Keratinocyte (primary cell): ENCODE measurements around the gene RMC1. TPM values are rescaled to one million over a fixed set of nuclear protein-coding genes. Genes with fewer than 3 reads are reported as not detected.

Source experiments
- DNase-seq: peaks from one replicate; pipeline ENCODE4 v3.0.0-alpha.2; 2011; ENCODE audit warnings: low read depth, missing footprints, low spot score
- FAIRE-seq: peaks from 2 replicates; lab custom pipeline; 2011; peaks lifted over from hg19 to GRCh38; lab: Jason Lieb, UNC
- H2AFZ ChIP-seq: 2 replicates; pipeline ENCODE4 v1.6.0; 2012; ENCODE audit warnings: low read length, control low read depth, inconsistent platforms; ENCODE audit not compliant: control insufficient read depth
- H3K27ac ChIP-seq: 2 replicates; pipeline ENCODE4 v1.5.1; 2011; ENCODE audit warnings: low read length; ENCODE audit not compliant: control insufficient read depth, insufficient read depth
- H3K27me3 ChIP-seq: 3 replicates; pipeline ENCODE4 v1.6.0; 2011; ENCODE audit warnings: low read length; ENCODE audit not compliant: control insufficient read depth, insufficient read depth; ENCODE audit errors: extremely low read depth
- H3K36me3 ChIP-seq, 2 experiments: 2 replicates in 1 of 2; 3 replicates in 1 of 2; pipeline ENCODE4 v1.5.1; 2011; ENCODE audit warnings: low read length in 2 of 2, mild to moderate bottlenecking in 1 of 2; ENCODE audit not compliant: control insufficient read depth in 2 of 2, insufficient read depth in 2 of 2; ENCODE audit errors: extremely low read depth in 1 of 2
- H3K4me1 ChIP-seq: 3 replicates; pipeline ENCODE4 v1.5.1; 2011; ENCODE audit warnings: low read length; ENCODE audit not compliant: control insufficient read depth, insufficient read depth; ENCODE audit errors: extremely low read depth
- H3K4me2 ChIP-seq: 3 replicates; pipeline ENCODE4 v1.6.0; 2011; ENCODE audit warnings: low read depth, low read length; ENCODE audit not compliant: control insufficient read depth, insufficient read depth; ENCODE audit errors: extremely low read depth
- H3K4me3 ChIP-seq, 3 experiments: fragments of 200-600 bp in 1 of 3; sonication (generic) in 1 of 3; 2 replicates in 2 of 3; 3 replicates in 1 of 3; pipeline ENCODE4 v1.5.1; 2011 to 2016; ENCODE audit warnings: low read length in 3 of 3, mild to moderate bottlenecking in 3 of 3, control low read depth in 2 of 3, inconsistent platforms in 1 of 3, low read depth in 1 of 3, mixed read lengths in 1 of 3, mixed run types in 1 of 3, moderate library complexity in 1 of 3; ENCODE audit not compliant: control insufficient read depth in 2 of 3, insufficient read depth in 2 of 3; ENCODE audit errors: extremely low read depth in 1 of 3
- H3K79me2 ChIP-seq: 2 replicates; pipeline ENCODE4 v1.6.0; 2012; ENCODE audit warnings: low read length; ENCODE audit not compliant: control insufficient read depth, insufficient read depth
- H3K9ac ChIP-seq: 3 replicates; pipeline ENCODE4 v1.6.0; 2011; ENCODE audit warnings: low read length; ENCODE audit not compliant: control insufficient read depth, insufficient read depth; ENCODE audit errors: extremely low read depth
- H3K9me1 ChIP-seq: 3 replicates; pipeline ENCODE4 v1.6.0; 2011; ENCODE audit warnings: low read length; ENCODE audit not compliant: control insufficient read depth, insufficient read depth; ENCODE audit errors: extremely low read depth
- H3K9me3 ChIP-seq: 2 replicates; pipeline ENCODE4 v1.5.1; 2012; ENCODE audit warnings: low read depth, low read length; ENCODE audit not compliant: control insufficient read depth
- H4K20me1 ChIP-seq: 3 replicates; pipeline ENCODE4 v1.6.0; 2011; ENCODE audit warnings: low read length; ENCODE audit not compliant: control insufficient read depth, insufficient read depth; ENCODE audit errors: extremely low read depth
- CTCF ChIP-seq, 3 experiments: IDR thresholded peaks in 1 of 3; conservative IDR thresholded peaks in 1 of 3; optimal IDR thresholded peaks in 1 of 3; 2 replicates in 2 of 3; 3 replicates in 1 of 3; pipeline versions ENCODE3 to v1.5.1; 2011; ENCODE audit warnings: low read length in 3 of 3, mild to moderate bottlenecking in 3 of 3, moderate library complexity in 2 of 3, control low read depth in 1 of 3, inconsistent platforms in 1 of 3; ENCODE audit not compliant: insufficient read depth in 2 of 3; ENCODE audit errors: extremely low read depth in 1 of 3
- EZH2 ChIP-seq: IDR thresholded peaks from one replicate; pipeline ENCODE4 v1.6.1; 2012; ENCODE audit warnings: inconsistent platforms, mild to moderate bottlenecking, low read length, moderate library complexity
- dilution Hi-C: fragments of 300-500 bp; cut with MboI; formaldehyde crosslinking; loops from one replicate; pipeline ENCODE4 v1.7.0; 2020; ENCODE audit warnings: low sequenced_read_pairs; ENCODE audit not compliant: extremely low pct_ligation_motif_present
- polyA plus RNA-seq, 5 experiments: library from polyadenylated mRNA; depleted of rRNA in 3 of 5; stranded (reverse) in 3 of 5; stranded (forward) in 1 of 5; unstranded in 1 of 5; fragments of >200 nt; gene quantifications; 1 replicate in 1 of 5; 2 replicates in 3 of 5; 3 replicates in 1 of 5; pipeline versions ENCODE4 v1.2.1 to v1.2.3, GENCODE V29; 2011 to 2012; ENCODE audit warnings: missing spikeins in 2 of 5, low read depth in 1 of 5, low replicate concordance in 1 of 5

RMC1 gene
- polyA plus RNA-seq, 1 donor (not counting 4 experiments of a cell fraction or from before 2014, with no cell fraction given) = 26.4 TPM

DNA sequence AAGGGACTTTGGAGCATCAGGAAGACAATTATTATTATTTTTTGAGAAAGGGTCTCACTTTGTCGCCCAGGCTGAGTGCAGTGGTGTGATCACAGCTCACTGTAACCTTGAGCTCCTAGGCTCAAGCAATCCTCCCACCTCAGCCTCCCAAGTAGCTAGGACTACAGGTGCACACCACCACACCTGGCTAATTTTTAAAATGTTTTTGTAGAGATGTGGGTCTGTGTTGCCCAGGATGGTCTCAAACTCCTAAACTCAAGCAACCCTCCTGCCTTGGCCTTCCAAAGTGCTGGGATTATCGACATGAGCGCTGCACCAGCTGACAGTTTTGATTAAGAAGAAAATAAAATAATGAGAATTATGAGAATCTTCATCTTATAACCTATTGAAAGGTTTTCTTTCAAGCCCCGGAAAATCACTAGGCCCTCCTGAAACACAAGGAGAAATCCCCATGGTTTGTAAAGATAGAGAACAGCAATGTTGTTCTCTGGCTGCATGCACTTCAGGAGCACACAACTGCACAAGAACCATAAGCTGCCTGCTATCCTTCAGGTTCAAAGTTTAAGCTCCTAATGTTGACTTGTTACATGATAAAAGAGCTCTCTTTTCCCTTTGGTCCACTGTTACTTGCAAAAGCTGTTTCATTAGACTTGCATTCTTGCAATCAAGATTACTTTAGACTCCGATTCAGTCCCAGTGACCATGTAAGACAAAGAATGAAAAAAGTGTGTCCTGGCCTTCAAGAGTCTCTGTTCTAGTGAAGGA is 66.2 kb downstream of the RMC1 start:
- dilution Hi-C loops = no loop called here
- TF ChIP-seq CTCF (optimal IDR thresholded peaks at IDR 0.05 in 1 of 3, IDR thresholded peaks at IDR 0.05 in 1 of 3, conservative IDR thresholded peaks at IDR 0.05 in 1 of 3; ENCODE audit: extremely low read depth in 1 of 3, insufficient read depth in 2 of 3, low read length in 3 of 3) (no peak), EZH2 (no peak)
- Histone ChIP-seq H3K79me2 (peaks cover 21% of the 10 kb centered on the region), H3K9me3 (no peaks in the 10 kb centered on the region), H3K4me2 (no peak overlapping the region), H2AFZ (no peak overlapping the region), H3K4me3 (no peak overlapping the region), H3K9ac (no peak overlapping the region), H3K4me1 (peaks cover 13% of the 10 kb centered on the region), H3K9me1 (no peaks in the 10 kb centered on the region), H3K36me3 (peaks cover 25 to 63% of the 10 kb centered on the region in 2 experiments), H3K27me3 (no peaks in the 10 kb centered on the region), H4K20me1 (peaks cover 9% of the 10 kb centered on the region), H3K27ac (no peak overlapping the region)
- no peak for FAIRE-seq
- DNase-seq = no peak

- no peak overlapping the region for H2AFZ ChIP-seq
- H3K9me1 ChIP-seq = no peaks in the 10 kb centered on the region
- TF ChIP-seq CTCF (optimal IDR thresholded peaks at IDR 0.05 in 1 of 3, IDR thresholded peaks at IDR 0.05 in 1 of 3, conservative IDR thresholded peaks at IDR 0.05 in 1 of 3; ENCODE audit: extremely low read depth in 1 of 3, insufficient read depth in 2 of 3, low read length in 3 of 3) = no peak
- no peak for TF ChIP-seq EZH2
- H3K9ac ChIP-seq = no peak overlapping the region
- peaks cover 14% of the 10 kb centered on the region for H3K4me1 ChIP-seq
- dilution Hi-C loops = no loop called here
- FAIRE-seq = no peak
- H3K27me3 ChIP-seq = no peaks in the 10 kb centered on the region
- H3K36me3 ChIP-seq = peaks cover 29 to 56% of the 10 kb centered on the region in 2 experiments
- H3K9me3 ChIP-seq = no peaks in the 10 kb centered on the region
- DNase-seq = no peak
- no peak overlapping the region for H3K4me2 ChIP-seq
- peaks cover 13% of the 10 kb centered on the region for H4K20me1 ChIP-seq
- no peak overlapping the region for H3K27ac ChIP-seq
- peaks cover 30% of the 10 kb centered on the region for H3K79me2 ChIP-seq
- no peak overlapping the region for H3K4me3 ChIP-seq
Measured at GRCh38 chr18:23570912-23571504, 67.7 kb downstream of the RMC1 start.
